GM23338 (cell line): ENCODE measurements around the gene DNAAF3. TPM values are rescaled to one million over a fixed set of nuclear protein-coding genes. Genes with fewer than 3 reads are reported as not detected.

Experiments
- ATAC-seq: fragments of 200-7000 bp; cut with Tn5 transposase; 3 replicates; pipeline ENCODE4 v1.9.1; 2020
- DNase-seq: peaks from one replicate; pipeline ENCODE4 v3.0.0-alpha.2; 2015; ENCODE audit warnings: low spot score
- H2AFZ ChIP-seq: fragments of 200-600 bp; sonication (generic); 2 replicates; pipeline ENCODE4 v1.8.0; 2016; ENCODE audit warnings: antibody characterized with exemption, mild to moderate bottlenecking, moderate library complexity
- H3F3A ChIP-seq: fragments of 200-600 bp; sonication (generic); replicated peaks from 2 replicates; pipeline ENCODE4 v1.8.0; 2017; ENCODE audit warnings: antibody characterized with exemption, mixed run types, low read depth
- H3K27ac ChIP-seq: fragments of 200-600 bp; sonication (generic); 2 replicates; pipeline ENCODE4 v1.6.1; 2016; ENCODE audit warnings: low read depth
- H3K27me3 ChIP-seq: fragments of 200-600 bp; sonication (generic); 2 replicates; pipeline ENCODE4 v1.8.0; 2016; ENCODE audit warnings: mild to moderate bottlenecking, mixed run types, moderate library complexity; ENCODE audit not compliant: insufficient read depth
- H3K36me3 ChIP-seq: fragments of 200-600 bp; sonication (generic); 2 replicates; pipeline ENCODE4 v1.8.0; 2016; ENCODE audit warnings: mild to moderate bottlenecking; ENCODE audit not compliant: insufficient read depth
- H3K4me1 ChIP-seq: fragments of 200-600 bp; sonication (generic); 2 replicates; pipeline ENCODE4 v1.8.0; 2016; ENCODE audit warnings: mild to moderate bottlenecking, moderate library complexity; ENCODE audit not compliant: insufficient read depth
- H3K4me2 ChIP-seq: fragments of 200-600 bp; sonication (generic); 2 replicates; pipeline ENCODE4 v1.7.1; 2017; ENCODE audit warnings: mixed run types
- H3K4me3 ChIP-seq: fragments of 200-600 bp; sonication (generic); 2 replicates; pipeline ENCODE4 v1.6.1; 2016; ENCODE audit warnings: mixed run types
- H3K79me2 ChIP-seq: fragments of 200-600 bp; sonication (generic); replicated peaks from 2 replicates; pipeline ENCODE4 v1.8.0; 2017; ENCODE audit warnings: mild to moderate bottlenecking; ENCODE audit not compliant: insufficient read depth
- H3K9me2 ChIP-seq: fragments of 200-600 bp; sonication (generic); 2 replicates; pipeline ENCODE4 v1.8.0; 2017; ENCODE audit not compliant: insufficient read depth
- H4K20me1 ChIP-seq: fragments of 200-600 bp; sonication (generic); replicated peaks from 2 replicates; pipeline ENCODE4 v1.8.0; 2017; ENCODE audit warnings: mild to moderate bottlenecking; ENCODE audit not compliant: insufficient read depth
- H3K27ac Mint-ChIP-seq: 2 replicates; pipeline ENCODE4 v1.8.0; 2020; ENCODE audit warnings: inconsistent platforms, mild to moderate bottlenecking, moderate library complexity, mixed read lengths
- H3K27me3 Mint-ChIP-seq: 3 replicates; pipeline ENCODE4 v1.8.0; 2022; ENCODE audit warnings: low read depth, mild to moderate bottlenecking, moderate library complexity, mixed read lengths, inconsistent platforms; ENCODE audit not compliant: insufficient read depth, poor library complexity
- H3K36me3 Mint-ChIP-seq: 3 replicates; pipeline ENCODE4 v1.8.0; 2021; ENCODE audit warnings: low read depth, mild to moderate bottlenecking, inconsistent platforms, moderate library complexity, mixed read lengths
- H3K4me1 Mint-ChIP-seq: 3 replicates; pipeline ENCODE4 v1.8.0; 2020; ENCODE audit warnings: mild to moderate bottlenecking, inconsistent platforms, mixed read lengths
- H3K4me3 Mint-ChIP-seq: 3 replicates; pipeline ENCODE4 v1.8.0; 2021; ENCODE audit warnings: moderate library complexity, mild to moderate bottlenecking, inconsistent platforms, mixed read lengths
- H3K9me3 Mint-ChIP-seq: 3 replicates; pipeline ENCODE4 v1.8.0; 2020; ENCODE audit warnings: moderate library complexity, mild to moderate bottlenecking, inconsistent platforms, mixed read lengths
- CREB1 ChIP-seq: fragments of 250-450 bp; sonication (Bioruptor Pico); IDR thresholded peaks from 2 replicates; pipeline ENCODE4 v1.5.0; 2020; ENCODE audit warnings: low read depth, mild to moderate bottlenecking, moderate library complexity
- EZH2phosphoT487 ChIP-seq: fragments of 200-600 bp; sonication (generic); IDR thresholded peaks from one replicate; pipeline ENCODE4 v1.8.1; 2018; ENCODE audit warnings: antibody characterized with exemption; ENCODE audit not compliant: unreplicated experiment
- JUNB ChIP-seq: IDR thresholded peaks from one replicate; pipeline ENCODE4 v1.6.1; 2016; ENCODE audit warnings: antibody characterized with exemption; ENCODE audit not compliant: unreplicated experiment
- POLR2AphosphoS5 ChIP-seq: IDR thresholded peaks from 2 replicates; pipeline ENCODE4 v1.6.1; 2016; ENCODE audit warnings: antibody characterized with exemption, low read depth
- ZNF331 ChIP-seq: fragments of 250-450 bp; sonication (Bioruptor Pico); IDR thresholded peaks from 2 replicates; pipeline ENCODE4 v1.5.0; 2020; ENCODE audit warnings: low read depth, mild to moderate bottlenecking, moderate library complexity
- polyA plus RNA-seq: library from polyadenylated mRNA; unstranded; fragments of >200 nt; fragmentation: Nextera tagmentation; extraction: Ambion mirVana; gene quantifications from 2 replicates; pipeline ENCODE4 v1.2.1, GENCODE V29; 2016
- total RNA-seq: library from RNA; depleted of rRNA; stranded (reverse); fragments of >200 nt; shearing (Covaris generic); gene quantifications from 2 replicates; pipeline ENCODE4 v1.2.3, GENCODE V29; 2014
- TF ChIP-seq, protein P1 (sequence below), 2 experiments: fragments of 200-600 bp in 1 of 2; sonication (generic) in 1 of 2; conservative IDR thresholded peaks; 2 replicates each; pipeline versions ENCODE4 v1.5.1 to v1.6.1; 2016 to 2017; ENCODE audit warnings: antibody characterized with exemption in 2 of 2, low read depth in 2 of 2, mild to moderate bottlenecking in 2 of 2, moderate library complexity in 1 of 2
- TF ChIP-seq, protein P2 (sequence below): fragments of 250-450 bp; sonication (Bioruptor Pico); IDR thresholded peaks from 2 replicates; pipeline ENCODE4 v1.5.0; 2020; ENCODE audit warnings: mild to moderate bottlenecking, moderate library complexity
- TF ChIP-seq, protein P3 (sequence below): IDR thresholded peaks from 2 replicates; pipeline ENCODE4 v1.6.1; 2016; ENCODE audit warnings: antibody characterized with exemption

Gene DNAAF3
- total and polyA plus RNA-seq, 2 experiments from 2014 or later: 8.5 to 9.0 TPM

DNA sequence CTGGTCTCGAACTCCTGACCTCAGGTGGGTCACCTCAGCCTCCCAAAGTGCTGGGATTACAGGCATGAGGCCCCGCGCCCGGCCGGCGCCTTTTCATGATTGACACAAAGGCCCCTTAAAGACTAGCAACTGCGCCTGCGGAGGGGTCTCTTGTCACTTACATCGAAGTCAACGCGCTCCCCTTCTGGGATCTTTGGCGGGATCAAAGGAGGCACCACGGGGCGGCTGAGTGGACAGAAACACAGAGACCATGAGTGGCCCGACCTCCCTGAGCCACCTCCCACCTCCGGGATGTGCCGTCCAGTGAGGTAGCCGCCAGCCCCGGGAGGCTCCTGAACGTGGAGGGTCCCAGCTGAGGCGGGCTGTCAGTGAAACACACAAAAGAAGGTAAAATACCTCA lies 24.7 kb downstream of the DNAAF3 start:
- peak; percentile 13 for ATAC-seq

More for the DNA sequence above, 24.7 kb downstream of the DNAAF3 start:
- Histone ChIP-seq H3K4me3 (peak overlapping the region; percentile 46), H3K27ac (no peak overlapping the region), H3K4me1 (peaks cover 3% of the 10 kb centered on the region; the same call in 1 of the 2 replicates), H3K9me2 (no peaks in the 10 kb centered on the region), H4K20me1 (no peaks in the 10 kb centered on the region; the same call in 1 of the 2 replicates), H3K4me2 (peak overlapping the region; percentile 78), H3K27me3 (peaks cover 7% of the 10 kb centered on the region; the same call in 1 of the 2 replicates), H3F3A (0 out of 2 replicates have a peak, but pooled peaks cover 4% of the 10 kb centered on the region), H3K79me2 (no peaks in the 10 kb centered on the region), H2AFZ (peak overlapping the region; percentile 43; the same call in 1 of the 2 replicates), H3K36me3 (no peaks in the 10 kb centered on the region)
- Mint-ChIP-seq H3K36me3 (peaks cover 18% of the 10 kb centered on the region), H3K9me3 (no peaks in the 10 kb centered on the region; the same call in 2 of the 3 replicates), H3K27me3 (peaks cover 9% of the 10 kb centered on the region), H3K4me1 (peaks cover 17% of the 10 kb centered on the region), H3K4me3 (peak overlapping the region; percentile 78), H3K27ac (no peak overlapping the region)
- DNase-seq: peak; percentile 57
- TF ChIP-seq, protein P1, sequence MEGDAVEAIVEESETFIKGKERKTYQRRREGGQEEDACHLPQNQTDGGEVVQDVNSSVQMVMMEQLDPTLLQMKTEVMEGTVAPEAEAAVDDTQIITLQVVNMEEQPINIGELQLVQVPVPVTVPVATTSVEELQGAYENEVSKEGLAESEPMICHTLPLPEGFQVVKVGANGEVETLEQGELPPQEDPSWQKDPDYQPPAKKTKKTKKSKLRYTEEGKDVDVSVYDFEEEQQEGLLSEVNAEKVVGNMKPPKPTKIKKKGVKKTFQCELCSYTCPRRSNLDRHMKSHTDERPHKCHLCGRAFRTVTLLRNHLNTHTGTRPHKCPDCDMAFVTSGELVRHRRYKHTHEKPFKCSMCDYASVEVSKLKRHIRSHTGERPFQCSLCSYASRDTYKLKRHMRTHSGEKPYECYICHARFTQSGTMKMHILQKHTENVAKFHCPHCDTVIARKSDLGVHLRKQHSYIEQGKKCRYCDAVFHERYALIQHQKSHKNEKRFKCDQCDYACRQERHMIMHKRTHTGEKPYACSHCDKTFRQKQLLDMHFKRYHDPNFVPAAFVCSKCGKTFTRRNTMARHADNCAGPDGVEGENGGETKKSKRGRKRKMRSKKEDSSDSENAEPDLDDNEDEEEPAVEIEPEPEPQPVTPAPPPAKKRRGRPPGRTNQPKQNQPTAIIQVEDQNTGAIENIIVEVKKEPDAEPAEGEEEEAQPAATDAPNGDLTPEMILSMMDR (conservative IDR thresholded peaks at IDR 0.05; ENCODE audit: low read depth in 2 of 2): no peak
- no peak for TF ChIP-seq ZNF331
- TF ChIP-seq, protein P2, sequence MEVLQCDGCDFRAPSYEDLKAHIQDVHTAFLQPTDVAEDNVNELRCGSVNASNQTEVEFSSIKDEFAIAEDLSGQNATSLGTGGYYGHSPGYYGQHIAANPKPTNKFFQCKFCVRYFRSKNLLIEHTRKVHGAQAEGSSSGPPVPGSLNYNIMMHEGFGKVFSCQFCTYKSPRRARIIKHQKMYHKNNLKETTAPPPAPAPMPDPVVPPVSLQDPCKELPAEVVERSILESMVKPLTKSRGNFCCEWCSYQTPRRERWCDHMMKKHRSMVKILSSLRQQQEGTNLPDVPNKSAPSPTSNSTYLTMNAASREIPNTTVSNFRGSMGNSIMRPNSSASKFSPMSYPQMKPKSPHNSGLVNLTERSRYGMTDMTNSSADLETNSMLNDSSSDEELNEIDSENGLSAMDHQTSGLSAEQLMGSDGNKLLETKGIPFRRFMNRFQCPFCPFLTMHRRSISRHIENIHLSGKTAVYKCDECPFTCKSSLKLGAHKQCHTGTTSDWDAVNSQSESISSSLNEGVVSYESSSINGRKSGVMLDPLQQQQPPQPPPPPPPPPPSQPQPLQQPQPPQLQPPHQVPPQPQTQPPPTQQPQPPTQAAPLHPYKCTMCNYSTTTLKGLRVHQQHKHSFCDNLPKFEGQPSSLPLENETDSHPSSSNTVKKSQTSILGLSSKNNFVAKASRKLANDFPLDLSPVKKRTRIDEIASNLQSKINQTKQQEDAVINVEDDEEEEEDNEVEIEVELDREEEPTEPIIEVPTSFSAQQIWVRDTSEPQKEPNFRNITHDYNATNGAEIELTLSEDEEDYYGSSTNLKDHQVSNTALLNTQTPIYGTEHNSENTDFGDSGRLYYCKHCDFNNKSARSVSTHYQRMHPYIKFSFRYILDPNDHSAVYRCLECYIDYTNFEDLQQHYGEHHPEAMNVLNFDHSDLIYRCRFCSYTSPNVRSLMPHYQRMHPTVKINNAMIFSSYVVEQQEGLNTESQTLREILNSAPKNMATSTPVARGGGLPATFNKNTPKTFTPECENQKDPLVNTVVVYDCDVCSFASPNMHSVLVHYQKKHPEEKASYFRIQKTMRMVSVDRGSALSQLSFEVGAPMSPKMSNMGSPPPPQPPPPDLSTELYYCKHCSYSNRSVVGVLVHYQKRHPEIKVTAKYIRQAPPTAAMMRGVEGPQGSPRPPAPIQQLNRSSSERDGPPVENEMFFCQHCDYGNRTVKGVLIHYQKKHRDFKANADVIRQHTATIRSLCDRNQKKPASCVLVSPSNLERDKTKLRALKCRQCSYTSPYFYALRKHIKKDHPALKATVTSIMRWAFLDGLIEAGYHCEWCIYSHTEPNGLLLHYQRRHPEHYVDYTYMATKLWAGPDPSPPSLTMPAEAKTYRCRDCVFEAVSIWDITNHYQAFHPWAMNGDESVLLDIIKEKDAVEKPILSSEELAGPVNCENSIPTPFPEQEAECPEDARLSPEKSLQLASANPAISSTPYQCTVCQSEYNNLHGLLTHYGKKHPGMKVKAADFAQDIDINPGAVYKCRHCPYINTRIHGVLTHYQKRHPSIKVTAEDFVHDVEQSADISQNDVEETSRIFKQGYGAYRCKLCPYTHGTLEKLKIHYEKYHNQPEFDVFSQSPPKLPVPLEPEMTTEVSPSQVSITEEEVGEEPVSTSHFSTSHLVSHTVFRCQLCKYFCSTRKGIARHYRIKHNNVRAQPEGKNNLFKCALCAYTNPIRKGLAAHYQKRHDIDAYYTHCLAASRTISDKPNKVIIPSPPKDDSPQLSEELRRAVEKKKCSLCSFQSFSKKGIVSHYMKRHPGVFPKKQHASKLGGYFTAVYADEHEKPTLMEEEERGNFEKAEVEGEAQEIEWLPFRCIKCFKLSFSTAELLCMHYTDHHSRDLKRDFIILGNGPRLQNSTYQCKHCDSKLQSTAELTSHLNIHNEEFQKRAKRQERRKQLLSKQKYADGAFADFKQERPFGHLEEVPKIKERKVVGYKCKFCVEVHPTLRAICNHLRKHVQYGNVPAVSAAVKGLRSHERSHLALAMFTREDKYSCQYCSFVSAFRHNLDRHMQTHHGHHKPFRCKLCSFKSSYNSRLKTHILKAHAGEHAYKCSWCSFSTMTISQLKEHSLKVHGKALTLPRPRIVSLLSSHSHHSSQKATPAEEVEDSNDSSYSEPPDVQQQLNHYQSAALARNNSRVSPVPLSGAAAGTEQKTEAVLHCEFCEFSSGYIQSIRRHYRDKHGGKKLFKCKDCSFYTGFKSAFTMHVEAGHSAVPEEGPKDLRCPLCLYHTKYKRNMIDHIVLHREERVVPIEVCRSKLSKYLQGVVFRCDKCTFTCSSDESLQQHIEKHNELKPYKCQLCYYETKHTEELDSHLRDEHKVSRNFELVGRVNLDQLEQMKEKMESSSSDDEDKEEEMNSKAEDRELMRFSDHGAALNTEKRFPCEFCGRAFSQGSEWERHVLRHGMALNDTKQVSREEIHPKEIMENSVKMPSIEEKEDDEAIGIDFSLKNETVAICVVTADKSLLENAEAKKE (CRISPR knock-in tag): no peak
- TF ChIP-seq CREB1: no peak
- no peak for TF ChIP-seq POLR2AphosphoS5
- no peak for TF ChIP-seq EZH2phosphoT487
- no peak for TF ChIP-seq JUNB
- TF ChIP-seq, protein P3, sequence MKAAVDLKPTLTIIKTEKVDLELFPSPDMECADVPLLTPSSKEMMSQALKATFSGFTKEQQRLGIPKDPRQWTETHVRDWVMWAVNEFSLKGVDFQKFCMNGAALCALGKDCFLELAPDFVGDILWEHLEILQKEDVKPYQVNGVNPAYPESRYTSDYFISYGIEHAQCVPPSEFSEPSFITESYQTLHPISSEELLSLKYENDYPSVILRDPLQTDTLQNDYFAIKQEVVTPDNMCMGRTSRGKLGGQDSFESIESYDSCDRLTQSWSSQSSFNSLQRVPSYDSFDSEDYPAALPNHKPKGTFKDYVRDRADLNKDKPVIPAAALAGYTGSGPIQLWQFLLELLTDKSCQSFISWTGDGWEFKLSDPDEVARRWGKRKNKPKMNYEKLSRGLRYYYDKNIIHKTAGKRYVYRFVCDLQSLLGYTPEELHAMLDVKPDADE: no peak
